KOPT-K1 (cell line): Measurements from ENCODE around the gene DMRT2.

Experiments
- H3K27ac ChIP-seq: fragments of 200-600 bp; sonication (generic); 2 replicates; pipeline ENCODE4 v1.5.1; 2016; ENCODE audit warnings: antibody characterized with exemption, mild to moderate bottlenecking, low read depth, low read length; ENCODE audit not compliant: poor library complexity, severe bottlenecking
- H3K36me3 ChIP-seq: fragments of 200-600 bp; sonication (generic); 2 replicates; pipeline ENCODE4 v1.5.1; 2017; ENCODE audit warnings: antibody characterized with exemption, mild to moderate bottlenecking, low read length, moderate library complexity; ENCODE audit not compliant: insufficient read depth
- H3K9me3 ChIP-seq: fragments of 200-600 bp; sonication (generic); 2 replicates; pipeline ENCODE4 v1.5.1; 2017; ENCODE audit warnings: antibody characterized with exemption, low read length, mild to moderate bottlenecking; ENCODE audit not compliant: insufficient read depth, poor library complexity, severe bottlenecking

Gene DMRT2

DNA sequence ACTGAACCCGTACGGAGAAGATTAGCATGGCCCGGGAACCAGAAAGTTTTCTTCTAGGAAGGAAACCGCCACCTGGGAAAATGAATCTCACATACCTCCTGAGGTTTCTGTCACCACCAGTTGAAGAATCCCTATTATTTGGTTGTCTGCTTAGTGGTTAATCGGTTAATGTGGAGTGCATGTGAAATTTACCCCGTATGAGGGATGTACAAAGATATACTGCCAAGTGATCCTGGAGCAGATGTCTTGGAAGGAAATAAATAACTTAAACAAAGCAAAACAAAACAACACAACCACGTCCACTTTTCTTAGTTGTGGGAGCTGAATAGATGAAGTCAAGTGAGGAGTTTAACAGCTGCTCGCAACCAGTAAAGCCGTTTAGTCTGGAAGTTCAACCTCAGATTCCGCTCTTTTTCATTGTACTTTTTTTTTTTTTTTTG lies 3.8 kb downstream of the DMRT2 start:
- Histone ChIP-seq H3K27ac (no peak overlapping the region), H3K36me3 (no peaks in the 10 kb centered on the region), H3K9me3 (no peaks in the 10 kb centered on the region)

GRCh38 chr9:1055166-1055565 lies 5.0 kb downstream of the DMRT2 start:
- Histone ChIP-seq H3K9me3 (no peaks in the 10 kb centered on the region), H3K36me3 (no peaks in the 10 kb centered on the region), H3K27ac (no peak overlapping the region)

DNA sequence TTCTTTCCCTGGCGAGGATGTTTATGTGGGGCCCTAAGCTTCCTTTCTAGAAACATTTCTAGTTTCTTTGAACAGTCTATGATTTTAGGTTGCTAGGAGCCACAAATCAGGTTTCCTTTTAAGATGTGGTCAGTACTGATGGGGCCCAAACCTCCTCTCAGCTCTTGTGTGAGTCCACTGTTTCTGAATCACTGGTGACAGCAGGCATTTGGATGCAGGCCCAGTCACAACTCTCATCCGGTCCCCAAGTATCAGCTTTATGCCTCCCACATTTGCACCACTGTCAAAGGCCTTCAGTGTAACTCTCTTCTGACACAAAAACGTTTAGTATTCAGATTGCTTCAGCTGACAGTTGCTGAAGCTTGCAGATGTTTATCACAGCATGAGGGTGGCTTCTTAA lies 7.8 kb downstream of the DMRT2 start:
- Histone ChIP-seq H3K27ac (no peak overlapping the region), H3K9me3 (no peaks in the 10 kb centered on the region), H3K36me3 (no peaks in the 10 kb centered on the region)

DNA sequence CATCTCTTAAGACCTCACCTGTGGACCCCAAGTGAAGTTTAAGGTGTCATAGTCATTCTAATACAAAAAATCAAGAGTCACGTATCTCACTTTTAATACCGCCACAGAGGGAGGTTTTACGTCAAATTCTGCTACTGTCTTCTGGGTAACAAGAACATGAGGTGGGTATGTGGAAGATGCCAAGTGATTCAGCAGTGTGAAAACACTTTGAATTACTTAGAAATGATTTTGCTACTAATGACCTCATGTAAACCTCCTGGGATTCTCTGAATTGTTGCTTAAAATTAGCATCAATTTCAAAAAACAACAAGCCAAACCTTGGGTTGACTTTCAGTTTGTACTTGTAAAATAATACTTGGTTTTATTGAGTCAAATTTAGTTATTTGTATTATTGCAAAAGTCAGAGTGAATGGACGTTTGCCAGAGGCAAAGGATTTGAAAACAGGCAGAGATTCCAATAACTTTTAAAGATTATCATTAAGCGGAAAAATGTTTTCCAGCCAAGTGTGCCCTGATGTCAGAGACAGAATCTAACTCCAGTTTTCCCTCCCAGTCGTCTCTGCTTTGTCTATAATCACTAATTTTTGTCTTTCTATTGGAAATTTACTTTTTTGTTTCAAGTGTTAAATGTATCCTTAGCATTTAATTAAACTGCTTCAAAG lies 8.8 kb downstream of the DMRT2 start:
- Histone ChIP-seq H3K36me3 (no peaks in the 10 kb centered on the region), H3K9me3 (no peaks in the 10 kb centered on the region), H3K27ac (no peak overlapping the region)

DNA sequence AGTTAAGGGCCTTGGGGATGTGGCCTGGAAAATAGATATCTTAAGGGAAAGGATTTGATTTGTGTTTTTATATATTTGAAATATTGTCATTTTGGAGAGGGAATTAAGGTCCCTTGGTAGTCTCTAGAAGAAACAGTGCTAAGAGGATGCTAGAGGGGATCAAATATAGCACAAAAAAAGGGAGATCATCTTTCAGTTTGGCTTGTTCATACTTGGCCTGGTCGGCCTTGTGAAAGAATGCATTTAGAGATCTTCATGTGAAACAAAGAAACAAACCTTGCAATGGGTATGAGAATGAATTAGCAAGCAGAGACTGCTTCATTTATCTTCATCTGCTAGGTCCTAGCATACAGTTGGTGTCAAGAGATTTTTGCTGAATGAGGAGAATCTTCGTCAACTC lies 15.0 kb downstream of the DMRT2 start:
- no peaks in the 10 kb centered on the region for H3K36me3 ChIP-seq
- no peaks in the 10 kb centered on the region for H3K9me3 ChIP-seq
- no peak overlapping the region for H3K27ac ChIP-seq

- Histone ChIP-seq H3K9me3 (no peaks in the 10 kb centered on the region), H3K27ac (no peak overlapping the region), H3K36me3 (no peaks in the 10 kb centered on the region)
Observed at GRCh38 chr9:1070692-1071091, 20.5 kb downstream of the DMRT2 start.

DNA sequence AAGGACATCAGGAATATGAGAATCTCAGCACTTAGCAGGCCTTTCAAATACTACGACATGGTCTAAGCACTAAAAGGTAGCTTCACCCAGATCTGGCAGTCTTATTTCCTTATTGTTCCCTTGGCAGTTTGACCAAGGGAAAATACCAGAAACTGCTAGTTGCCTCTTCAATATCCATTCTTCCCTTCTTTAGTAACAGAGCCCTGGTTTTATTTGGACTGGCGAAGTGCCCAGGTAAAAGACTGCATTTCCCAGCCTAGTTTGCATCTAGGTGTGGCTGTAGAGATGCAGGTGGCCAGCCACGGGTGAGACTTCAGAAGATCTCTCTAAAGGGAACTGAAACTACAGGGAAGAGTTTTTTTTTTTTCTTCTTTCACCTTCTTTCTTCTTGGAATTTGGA lies 21.6 kb downstream of the DMRT2 start:
- Histone ChIP-seq H3K27ac (no peak overlapping the region), H3K9me3 (no peaks in the 10 kb centered on the region), H3K36me3 (no peaks in the 10 kb centered on the region)

DNA sequence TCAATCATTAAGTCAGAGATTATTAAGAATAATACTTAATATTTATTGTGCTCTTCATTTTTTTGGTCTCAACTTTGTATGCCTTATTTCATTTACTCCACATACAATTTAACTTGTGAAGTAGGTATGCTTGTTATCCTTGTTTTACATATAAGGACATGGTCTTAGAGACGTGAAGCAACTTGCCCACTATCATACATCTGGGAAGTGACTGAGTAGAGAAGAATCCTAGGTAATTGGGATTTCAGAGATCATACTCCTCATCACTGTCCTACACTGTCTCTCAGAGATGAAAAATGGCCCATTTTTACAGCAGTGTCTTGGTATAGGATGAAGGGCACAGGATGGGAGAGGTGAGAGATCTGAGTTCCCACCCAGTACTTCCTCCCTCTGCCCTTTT lies 23.3 kb downstream of the DMRT2 start:
- no peaks in the 10 kb centered on the region for H3K9me3 ChIP-seq
- no peak overlapping the region for H3K27ac ChIP-seq
- H3K36me3 ChIP-seq, result no peaks in the 10 kb centered on the region

- H3K27ac ChIP-seq, result no peak overlapping the region
- H3K9me3 ChIP-seq, result no peaks in the 10 kb centered on the region
- H3K36me3 ChIP-seq, result no peaks in the 10 kb centered on the region
Observed at GRCh38 chr9:1077616-1078015, 27.5 kb downstream of the DMRT2 start.

DNA sequence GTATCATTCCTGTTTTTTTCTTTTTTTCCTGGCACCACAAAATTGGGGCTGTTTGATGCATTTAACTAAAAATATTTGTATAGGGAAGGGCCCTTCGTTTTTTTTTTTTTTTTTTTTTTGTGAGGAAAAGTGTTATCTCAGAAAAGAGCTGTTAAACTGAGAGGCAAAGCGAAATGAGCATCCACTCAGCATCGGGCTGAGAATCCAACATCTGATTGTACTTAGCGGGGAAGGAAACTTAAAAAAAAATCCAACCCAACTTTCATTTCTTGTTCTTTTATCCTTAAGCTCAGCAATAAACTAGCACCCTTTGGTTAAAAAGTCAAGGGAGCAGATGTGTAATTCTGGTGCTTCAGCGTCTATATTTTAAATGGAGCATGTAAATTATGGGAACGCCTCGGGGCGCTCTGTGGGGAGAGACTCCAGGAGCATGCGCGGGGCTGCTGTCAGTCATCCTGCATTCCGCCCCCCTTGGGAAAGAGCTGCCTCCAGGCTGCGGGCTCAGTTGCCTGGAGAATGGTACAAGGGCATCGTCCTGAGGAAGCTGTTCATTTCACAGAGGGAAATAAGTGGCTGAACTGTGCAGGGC lies 33.3 kb downstream of the DMRT2 start:
- H3K36me3 ChIP-seq, result no peaks in the 10 kb centered on the region
- H3K9me3 ChIP-seq, result no peaks in the 10 kb centered on the region
- H3K27ac ChIP-seq, result no peak overlapping the region

- Histone ChIP-seq H3K9me3 (no peaks in the 10 kb centered on the region), H3K36me3 (no peaks in the 10 kb centered on the region), H3K27ac (no peak overlapping the region)
Observed at GRCh38 chr9:1085086-1085485, 34.9 kb downstream of the DMRT2 start.

DNA sequence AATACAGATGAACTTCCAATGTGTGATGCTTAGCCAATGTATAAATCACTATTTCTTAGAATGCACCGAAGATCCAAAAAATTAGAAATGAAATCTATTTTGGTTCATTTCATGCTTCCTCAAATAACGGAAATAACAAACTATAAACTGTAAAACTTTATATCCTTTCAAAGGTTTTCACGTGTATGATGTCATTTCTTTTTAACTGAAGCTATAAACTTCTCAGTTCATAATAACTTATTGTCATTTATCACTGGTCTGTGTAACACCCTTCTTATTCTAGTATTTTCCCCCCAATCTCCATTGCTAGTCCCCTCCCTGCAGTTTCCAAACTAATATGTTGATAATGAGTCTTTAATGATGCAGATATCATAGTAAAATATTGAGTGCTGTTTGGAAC lies 36.4 kb downstream of the DMRT2 start:
- H3K9me3 ChIP-seq, result no peaks in the 10 kb centered on the region
- H3K36me3 ChIP-seq, result no peaks in the 10 kb centered on the region

GRCh38 chr9:1087120-1087881 lies 37.1 kb downstream of the DMRT2 start:
- H3K36me3 ChIP-seq, result no peaks in the 10 kb centered on the region
- H3K9me3 ChIP-seq, result no peaks in the 10 kb centered on the region
- no peak overlapping the region for H3K27ac ChIP-seq

More for the DNA sequence above, 36.4 kb downstream of the DMRT2 start:
- H3K27ac ChIP-seq, result no peak overlapping the region

DNA sequence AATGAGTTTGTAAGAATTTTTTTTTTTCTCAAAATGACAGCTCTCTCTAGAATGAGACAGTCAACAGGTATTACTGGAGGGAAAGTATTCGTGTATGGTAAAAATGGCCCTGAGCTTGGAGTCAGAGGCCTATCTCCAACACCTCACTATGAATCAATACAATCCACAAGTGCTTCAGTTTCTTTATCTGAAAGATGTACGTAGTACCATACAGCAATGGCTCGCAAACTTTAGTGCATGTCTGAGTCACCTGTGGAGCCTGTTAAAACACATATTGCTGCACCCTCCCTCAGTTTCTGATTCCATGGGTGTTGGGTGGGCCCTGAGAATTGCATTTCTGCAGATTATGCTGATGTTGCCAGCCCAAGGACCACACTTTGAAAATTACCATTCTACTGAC lies 44.6 kb downstream of the DMRT2 start:
- H3K36me3 ChIP-seq, result no peaks in the 10 kb centered on the region
- H3K27ac ChIP-seq, result no peak overlapping the region
- no peaks in the 10 kb centered on the region for H3K9me3 ChIP-seq

DNA sequence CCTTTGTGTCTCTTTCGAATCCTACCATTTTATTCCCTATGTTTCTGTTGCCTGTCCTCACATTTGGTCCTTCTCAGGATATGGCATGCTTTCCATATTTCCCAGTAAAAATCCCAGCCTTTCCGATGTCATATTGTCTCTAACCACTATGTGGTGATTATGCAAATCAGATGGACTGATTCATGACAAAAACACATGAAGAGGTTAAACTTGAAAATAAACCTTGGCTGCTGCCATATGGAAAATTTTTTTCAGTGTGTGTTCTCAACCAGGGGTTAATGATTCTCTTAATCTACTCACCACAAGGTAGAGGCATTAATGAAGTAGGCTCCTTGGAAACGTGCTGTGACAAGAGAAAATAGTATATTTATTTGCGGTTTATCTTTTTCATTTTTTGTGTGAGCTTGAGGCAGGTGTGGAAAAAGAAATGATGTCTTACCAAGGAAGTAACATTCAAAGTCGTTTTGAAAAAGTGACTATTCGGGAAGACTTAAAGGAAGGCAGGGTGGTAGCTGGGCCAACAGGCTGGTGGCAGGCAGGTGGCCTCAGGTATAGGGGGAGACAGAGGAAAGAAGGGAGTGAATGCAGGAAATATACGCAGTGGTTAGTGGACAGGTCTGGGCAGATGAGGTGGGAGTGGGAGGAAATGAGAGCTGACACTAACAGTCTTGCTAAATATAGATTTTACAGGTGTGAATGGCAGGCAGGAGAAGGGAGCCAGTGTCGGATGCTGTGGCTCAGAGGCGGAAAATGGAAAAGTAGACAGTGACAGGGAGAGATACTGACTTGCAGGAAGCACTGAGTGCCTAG lies 46.2 kb downstream of the DMRT2 start:
- no peaks in the 10 kb centered on the region for H3K9me3 ChIP-seq
- no peaks in the 10 kb centered on the region for H3K36me3 ChIP-seq
- no peak overlapping the region for H3K27ac ChIP-seq
